NCI-H526 (cell line): ENCODE results near the gene MANF.

Experiments used
- DNase-seq, 2 experiments: peaks; one replicate each; lab custom pipeline; 2025; lab: John Stamatoyannopoulos, UW

MANF gene

DNA sequence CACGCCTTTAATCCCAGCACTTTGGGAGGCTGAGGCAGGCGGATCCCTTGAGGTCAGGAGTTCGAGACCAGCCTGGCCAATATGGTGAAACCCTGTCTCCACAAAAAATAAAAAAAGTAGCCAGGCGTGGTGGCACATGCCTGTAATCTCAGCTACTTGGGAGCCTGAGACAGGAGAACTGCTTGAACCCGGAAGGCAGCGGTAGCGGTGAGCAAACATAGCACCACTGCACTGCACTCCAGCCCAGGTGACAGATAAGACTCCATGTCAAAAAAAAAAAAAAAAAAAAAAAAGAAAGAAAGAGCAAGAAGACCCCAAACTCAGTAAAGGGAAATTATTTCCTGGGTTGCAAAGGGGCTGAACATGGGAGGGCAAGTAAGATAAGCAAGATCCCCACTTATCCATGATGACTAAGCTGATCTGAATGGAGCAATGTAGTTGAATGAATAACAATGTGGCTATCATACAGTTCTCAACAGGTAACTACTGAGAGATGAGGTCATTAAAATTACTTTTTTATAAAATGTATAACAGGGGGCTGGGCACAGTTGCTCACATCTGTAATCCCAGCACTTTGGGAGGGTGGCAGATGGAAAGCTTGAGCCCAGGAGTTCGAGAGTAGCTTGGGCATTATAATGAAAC, 52.0 kb downstream of the MANF start:
- DNase-seq = no peak
